Cortex of kidney (tissue), 1 donor: Measurements from ENCODE around the gene TRPM8.
"Not testable (repeated sequence)": the region's sequence is repeated elsewhere in the genome, so short reads cannot be mapped to it uniquely, and the experiment has no call there.

Experiments used
- DNase-seq: peaks from one replicate; lab custom pipeline; 2025; lab: John Stamatoyannopoulos, UW

Gene TRPM8

GRCh38 chr2:233917116-233917515, at the start of gene TRPM8:
TRPM8 (plus strand) TSS chr2:233917373; CDS start chr2:233926538, 9,165 bp downstream.
- DNase-seq, result no peak

DNA sequence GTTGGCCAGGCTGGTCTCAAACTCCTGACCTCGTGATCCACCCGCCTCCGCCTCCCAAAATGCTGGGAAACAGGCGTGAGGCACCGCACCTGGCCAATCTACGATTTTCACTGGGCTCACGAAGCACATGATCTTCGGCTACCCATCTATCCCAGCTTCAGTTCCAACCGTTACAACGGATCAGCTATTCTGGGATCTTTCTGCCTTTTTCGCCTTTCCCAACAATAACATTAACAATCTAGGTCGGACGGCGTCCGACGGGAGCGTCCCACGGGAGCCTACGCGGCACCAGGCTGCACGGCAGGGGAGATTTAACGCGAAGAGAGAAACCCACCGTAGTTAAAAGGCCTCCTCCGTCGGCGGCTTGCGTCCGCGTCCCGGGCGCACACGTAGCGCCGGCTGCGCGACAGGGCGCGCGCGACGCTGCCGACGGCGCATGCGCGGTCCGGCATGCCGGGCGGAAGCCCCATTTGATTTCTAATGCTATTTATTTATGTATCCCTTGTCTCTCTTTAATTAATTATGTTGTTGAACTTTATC, 49.1 kb upstream of the TRPM8 start, which contains the start of gene MSL3B:
TSS of gene MSL3B (minus strand) at position 394 of the 540 bp plus-strand sequence.
- no peak for DNase-seq

GRCh38 chr2:233871432-233871831, 45.7 kb upstream of the TRPM8 start:
- no peak for DNase-seq

DNA sequence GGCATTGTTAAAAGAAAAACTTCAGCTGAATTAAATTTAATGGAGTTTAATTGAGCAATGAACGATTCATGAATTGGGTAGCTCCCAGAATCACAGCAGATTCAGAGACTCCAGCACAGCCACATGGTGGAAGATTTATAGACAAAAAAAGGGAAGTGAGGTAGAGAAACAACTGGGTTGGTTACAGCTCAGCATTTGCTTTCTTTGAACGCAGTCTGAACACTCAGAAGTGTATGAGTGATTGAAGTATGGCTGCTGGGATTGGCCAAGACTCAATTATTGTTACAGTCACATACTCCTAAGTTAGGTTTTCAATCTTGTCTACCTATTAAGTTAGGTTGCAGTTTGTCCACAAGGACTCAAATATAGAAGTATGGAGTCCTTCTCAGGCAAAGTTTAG, 45.0 kb upstream of the TRPM8 start:
- not testable (repeated sequence) for DNase-seq

DNA sequence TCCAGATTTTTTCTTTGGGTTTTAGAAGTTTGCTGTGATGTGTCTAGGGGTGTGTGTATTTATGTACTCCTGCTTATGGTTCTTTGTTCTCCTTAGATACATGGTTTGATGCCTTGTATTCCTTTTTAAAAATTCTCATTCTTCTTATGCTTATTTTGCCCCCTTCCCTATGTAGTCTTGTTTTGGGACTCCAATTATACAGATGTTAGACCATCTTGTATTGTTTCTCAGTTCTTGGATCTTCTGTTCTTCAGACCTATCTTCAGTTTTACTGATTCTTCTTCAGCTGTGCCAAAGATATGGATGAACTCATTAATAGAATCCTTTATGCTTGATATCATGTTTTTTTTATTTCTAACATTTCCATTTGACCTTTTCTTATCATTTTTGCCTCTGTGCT, 34.8 kb upstream of the TRPM8 start:
- no peak for DNase-seq

- DNase-seq, result no peak
Measured at GRCh38 chr2:233892793-233893192, 24.4 kb upstream of the TRPM8 start.

DNA sequence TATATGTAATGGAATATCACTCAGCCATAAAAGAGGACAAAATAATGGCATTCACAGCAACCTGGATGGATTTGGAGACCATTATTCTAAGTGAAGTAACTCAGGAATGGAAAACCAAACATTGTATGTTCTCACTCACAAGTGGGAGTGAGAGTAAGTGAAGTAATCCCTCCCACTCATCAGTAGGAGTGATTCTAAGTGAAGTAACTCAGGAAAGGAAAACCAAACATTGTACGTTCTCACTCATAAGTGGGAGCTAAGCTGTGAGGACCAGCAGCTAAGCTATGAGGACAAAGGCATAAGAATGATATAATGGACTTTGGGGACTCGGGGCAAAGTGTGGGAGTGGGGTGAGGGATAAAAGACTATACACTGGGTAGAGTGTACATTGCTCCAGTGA, 20.9 kb upstream of the TRPM8 start:
- not testable (repeated sequence) for DNase-seq

DNA sequence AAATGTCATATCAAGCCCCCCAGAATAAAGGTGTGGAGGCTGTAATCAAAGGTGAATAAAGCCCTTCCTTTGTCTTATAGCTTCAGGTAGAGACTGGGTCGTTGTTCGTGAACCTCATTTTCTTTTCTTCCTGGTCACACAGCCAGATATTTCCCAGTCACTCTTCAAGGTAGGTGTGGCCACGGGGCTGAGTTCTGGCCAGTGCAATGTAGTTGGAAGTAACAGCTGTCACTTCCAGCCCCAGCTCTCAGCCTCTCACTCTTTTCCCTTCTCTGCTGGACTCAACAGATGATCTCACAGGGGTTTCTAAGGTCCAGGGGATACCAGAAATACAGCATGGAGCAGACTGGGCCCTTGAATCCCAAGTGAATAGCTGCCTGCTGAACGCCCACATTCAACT, 15.8 kb upstream of the TRPM8 start:
- DNase-seq, result no peak

DNA sequence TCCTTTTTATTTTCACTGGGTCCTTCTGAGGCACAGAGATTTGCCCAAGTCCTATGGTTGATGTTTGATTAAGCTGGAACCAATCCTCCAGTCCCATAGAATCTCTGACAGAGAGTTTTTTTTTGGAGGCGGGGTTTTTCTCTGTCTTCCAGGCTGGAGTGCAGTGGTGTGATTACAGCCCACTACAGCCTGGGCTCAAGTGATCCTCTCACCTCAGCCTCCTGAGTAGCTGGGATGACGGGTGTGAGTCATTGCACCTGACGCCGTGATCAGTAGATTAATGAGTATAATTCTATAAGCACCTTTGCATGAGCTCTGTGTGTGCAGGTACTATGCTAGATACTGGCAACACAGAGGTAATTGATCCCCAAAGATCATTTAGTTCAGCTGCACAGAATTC, 15.3 kb upstream of the TRPM8 start:
- no peak for DNase-seq

GRCh38 chr2:233905945-233906344, 11.2 kb upstream of the TRPM8 start:
- no peak for DNase-seq

- no peak for DNase-seq
Measured at GRCh38 chr2:233907627-233908026, 9.5 kb upstream of the TRPM8 start.

DNA sequence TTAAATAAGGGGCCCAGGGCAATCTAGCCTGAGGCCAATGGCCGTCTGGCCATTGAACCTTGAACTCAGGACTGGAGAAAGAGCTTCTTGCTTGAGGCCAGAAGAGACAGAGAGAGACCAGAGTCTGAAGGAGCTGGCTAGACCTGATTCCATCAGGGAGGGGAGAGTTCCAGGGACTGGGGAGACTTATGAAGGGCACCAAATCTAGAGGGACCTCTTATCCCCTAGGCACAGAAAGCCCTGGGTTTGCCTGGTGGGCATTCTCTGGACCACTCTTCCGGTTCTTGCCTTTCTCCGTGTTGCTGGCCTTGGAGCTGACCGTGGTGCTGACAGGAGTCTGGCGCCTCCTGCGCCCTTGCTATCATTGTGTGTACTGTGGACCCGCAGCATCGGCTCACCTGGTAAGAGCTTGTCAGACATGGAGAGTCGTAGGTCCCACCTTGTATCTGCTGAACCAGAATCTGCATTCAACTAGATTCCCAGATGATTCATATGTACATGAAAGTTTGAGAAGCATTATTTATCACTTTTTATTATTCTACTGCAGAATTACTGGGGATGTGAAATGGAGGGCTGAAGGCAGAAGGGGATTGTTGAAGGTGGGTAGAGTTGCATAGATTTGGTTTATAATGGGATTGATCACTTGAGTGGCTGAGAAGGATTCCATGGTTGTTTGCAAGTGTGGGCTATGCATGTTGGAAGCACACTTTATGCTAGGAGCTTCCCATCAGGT, 4.3 kb upstream of the TRPM8 start:
- no peak for DNase-seq

DNA sequence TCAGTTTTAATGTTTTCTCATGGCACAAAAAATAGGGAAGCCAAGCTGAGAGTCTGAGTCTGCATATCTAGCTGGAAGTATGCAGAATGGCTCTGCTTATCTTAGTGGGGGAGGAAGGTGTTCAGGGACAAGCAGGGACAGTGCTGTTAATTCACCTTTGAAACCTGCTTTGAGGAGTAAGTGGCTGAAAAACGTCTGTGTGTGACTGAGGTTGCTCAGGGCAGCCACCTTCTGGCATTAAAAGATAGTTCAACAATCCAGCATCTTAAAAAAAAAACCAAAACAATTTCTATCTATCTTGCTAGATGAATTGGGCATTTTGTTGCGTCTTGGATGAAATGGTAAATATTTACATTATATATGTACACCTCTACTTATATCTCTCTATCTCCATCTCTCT, 2.0 kb upstream of the TRPM8 start:
- no peak for DNase-seq

- DNase-seq, result no peak
Measured at GRCh38 chr2:233919319-233919718, 2.1 kb downstream of the TRPM8 start.

DNA sequence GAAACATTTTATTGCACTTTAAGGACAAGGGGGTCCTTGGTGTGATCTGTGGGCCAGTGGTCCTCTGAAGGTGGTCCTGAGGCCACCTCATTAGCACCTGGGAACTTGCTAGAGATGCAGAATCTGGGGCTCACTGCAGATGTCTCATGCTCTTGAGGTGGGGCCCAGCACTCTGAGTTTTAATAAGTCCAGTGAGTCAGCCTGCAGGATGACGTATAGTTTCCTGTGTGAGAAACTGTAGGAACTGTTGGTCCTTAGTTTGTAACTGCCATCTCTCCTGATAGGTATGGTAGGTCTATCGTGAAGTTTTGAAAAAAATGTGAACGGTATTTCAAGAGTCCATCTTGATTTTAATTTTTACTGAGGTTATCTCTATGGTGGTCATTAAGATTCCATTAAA, 2.8 kb downstream of the TRPM8 start:
- DNase-seq, result no peak

DNA sequence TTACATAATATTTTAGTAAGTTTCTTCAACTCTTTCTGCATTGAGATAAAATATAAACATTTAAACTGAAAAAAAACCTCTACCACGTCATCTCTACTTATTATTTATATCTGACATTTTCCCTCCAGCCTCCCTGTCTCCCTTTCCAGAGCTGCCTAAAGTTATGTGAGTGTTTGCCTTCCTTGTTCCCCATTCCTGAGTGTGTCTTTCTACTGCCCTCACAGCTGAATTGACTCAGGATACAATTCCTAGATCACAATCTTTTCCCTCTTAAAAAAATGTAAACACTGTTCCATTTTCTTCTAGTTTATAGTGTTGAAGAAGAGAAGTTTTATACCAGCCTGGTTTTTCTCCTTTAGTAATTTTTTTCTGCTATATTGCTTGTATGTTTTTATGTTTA, 5.3 kb downstream of the TRPM8 start:
- no peak for DNase-seq

DNA sequence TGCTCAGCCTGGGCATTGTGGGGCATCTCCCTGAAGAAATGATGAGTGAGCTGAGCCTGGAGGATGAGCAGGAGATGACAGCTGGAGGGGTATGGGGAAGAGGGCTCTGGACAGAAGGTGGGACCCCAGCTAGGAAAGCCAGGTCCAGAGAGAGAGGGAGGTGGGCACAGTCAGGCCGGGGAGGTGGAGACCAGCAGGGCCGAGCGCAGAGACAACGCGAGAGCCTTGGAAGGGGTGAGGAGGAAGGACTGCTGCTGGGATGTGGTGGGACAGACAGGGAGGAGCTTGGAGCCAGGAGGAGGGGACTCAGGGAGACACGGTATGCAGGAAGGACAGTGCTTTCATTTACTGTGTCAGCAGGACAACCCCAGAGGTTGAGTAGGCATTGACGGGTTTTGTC, 8.2 kb downstream of the TRPM8 start:
- no peak for DNase-seq

DNA sequence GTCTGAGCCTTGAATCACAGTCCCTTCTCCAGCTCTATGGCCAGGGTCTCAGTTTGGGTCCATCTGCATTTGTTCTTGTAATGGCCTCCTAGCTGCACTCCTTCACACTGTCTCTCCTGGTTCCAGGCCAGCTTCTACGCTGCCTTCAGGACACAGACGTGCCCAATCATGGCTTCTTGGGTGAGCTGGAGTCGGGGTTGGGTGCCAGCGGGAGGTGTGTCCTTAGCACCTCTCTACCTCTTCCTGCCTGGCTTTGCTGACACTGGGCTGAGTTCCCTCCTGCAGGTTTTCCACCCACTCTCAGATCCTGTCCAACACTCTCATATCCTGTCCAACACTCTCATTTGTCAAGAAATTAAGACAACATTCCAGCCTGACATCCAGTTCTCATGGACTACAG, 9.6 kb downstream of the TRPM8 start:
- no peak for DNase-seq

- no peak for DNase-seq
Measured at GRCh38 chr2:233928594-233929351, 11.6 kb downstream of the TRPM8 start.

DNA sequence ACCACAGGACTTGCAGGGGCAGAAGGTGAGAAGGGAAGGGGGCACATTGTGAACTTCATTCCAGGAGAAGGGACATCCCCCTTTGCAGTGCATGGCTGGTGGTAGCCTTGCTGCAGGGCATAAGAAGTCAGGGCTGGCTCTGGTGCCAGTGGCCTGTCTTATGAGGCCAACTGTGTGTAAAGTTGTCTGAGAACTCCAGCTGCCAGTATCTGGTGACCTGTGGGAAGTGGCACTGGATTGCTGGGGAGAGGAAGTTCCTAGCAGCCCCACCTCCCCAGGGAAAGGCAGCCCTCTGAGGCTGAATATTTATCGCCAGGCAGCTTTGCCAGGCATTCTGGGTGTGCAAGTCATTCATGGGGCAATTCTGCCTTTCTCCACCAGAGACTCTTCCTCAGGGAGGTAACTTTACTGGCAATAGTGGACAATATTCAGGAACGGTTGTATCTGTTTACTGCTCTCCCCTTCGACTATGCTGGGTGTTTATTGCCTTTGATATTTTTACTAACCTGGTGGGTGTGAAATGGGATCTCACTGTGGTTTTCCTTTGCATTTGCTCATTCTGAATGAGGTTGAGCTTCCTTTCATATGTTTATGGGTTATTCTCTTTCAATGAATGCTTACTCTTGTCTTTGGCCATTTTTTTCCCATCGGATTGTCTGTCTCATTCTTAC, 12.3 kb downstream of the TRPM8 start:
- DNase-seq, result no peak

GRCh38 chr2:233934524-233934923, 17.4 kb downstream of the TRPM8 start:
- DNase-seq, result no peak

DNA sequence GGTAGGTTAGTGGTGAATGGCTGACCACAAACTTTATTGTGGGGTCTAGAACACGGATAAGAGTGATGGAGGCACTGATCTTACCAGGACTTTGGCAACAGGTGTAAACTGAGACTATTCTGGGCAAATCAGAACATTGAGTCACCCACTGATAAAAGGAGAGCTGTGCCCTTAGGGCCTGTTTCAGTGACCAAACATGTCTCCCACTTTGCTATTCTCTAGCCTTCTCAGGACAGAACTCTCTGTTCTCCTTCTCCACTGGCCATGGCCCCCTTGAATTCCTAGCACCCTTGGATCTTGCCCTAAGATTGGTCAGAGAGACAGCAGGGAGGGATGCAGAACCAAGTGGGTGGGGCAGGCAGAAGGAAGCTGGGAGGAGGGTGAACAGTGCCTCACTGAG, 18.3 kb downstream of the TRPM8 start:
- DNase-seq, result no peak

DNA sequence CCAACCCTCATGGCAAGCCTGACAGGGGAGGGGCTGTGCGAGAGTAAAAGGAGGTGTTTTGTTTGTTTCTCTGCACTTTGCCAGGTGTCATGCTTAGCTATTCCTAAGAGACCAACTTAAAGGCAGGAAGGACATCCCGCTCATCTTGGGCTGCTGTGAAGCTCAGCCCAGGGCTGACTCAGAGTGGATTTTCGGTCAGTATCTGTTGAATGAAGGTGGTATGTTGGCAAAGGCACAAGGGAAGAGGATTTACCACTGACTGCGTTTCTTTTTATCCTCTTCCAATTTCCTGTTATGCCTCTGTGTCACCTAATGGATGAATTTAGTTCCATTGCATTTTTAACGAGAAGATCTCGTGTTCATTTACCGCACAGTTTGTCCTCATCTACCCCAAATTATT, 18.9 kb downstream of the TRPM8 start:
- DNase-seq, result no peak
